HEK293 (cell line): ENCODE data around the gene DCST2.
A peak's percentile ranks its signal among the peaks of the same experiment; 100 is the strongest.
"Not testable (repeated sequence)": the region's sequence is repeated elsewhere in the genome, so short reads cannot be mapped to it uniquely, and the experiment has no call there.

Experiments
- CTCF ChIA-PET: fragments of 350-600 bp; formaldehyde crosslinking; extraction: SDS; loops from one replicate; lab custom pipeline; 2021; ENCODE audit warnings: antibody characterized with exemption; lab: Yijun Ruan, JAX
- POLR2A ChIA-PET: fragments of 300-600 bp; formaldehyde crosslinking; extraction: SDS; loops from one replicate; lab custom pipeline; 2020; ENCODE audit warnings: antibody characterized with exemption, inconsistent platforms; lab: Yijun Ruan, JAX
- H3K27ac ChIP-seq: fragments of 200-500 bp; sonication (Bioruptor generic); 2 replicates; pipeline ENCODE4 v1.5.1; 2014; ENCODE audit warnings: low read depth, low read length, control low read depth, inconsistent platforms; ENCODE audit errors: extremely low read depth
- H3K36me3 ChIP-seq, 2 experiments: fragments of 200-500 bp in 1 of 2; sonication (Bioruptor generic) in 1 of 2; 1 replicate in 1 of 2; 2 replicates in 1 of 2; pipeline ENCODE4 v1.5.1; 2014 to 2017; ENCODE audit warnings: inconsistent platforms in 2 of 2, low read length in 2 of 2; ENCODE audit not compliant: control insufficient read depth in 2 of 2, insufficient read depth in 1 of 2
- H3K4me1 ChIP-seq: fragments of 200-500 bp; sonication (Bioruptor generic); 2 replicates; pipeline ENCODE4 v1.5.1; 2014; ENCODE audit warnings: mild to moderate bottlenecking, low read length, inconsistent platforms; ENCODE audit not compliant: control insufficient read depth, insufficient read depth
- H3K4me3 ChIP-seq: 2 replicates; pipeline ENCODE4 v1.5.1; 2011; ENCODE audit warnings: low read depth, mild to moderate bottlenecking, control low read depth, low read length, moderate library complexity
- H3K9me3 ChIP-seq: fragments of 200-500 bp; sonication (Bioruptor generic); 2 replicates; pipeline ENCODE4 v1.5.1; 2014; ENCODE audit warnings: low read depth, low read length, inconsistent platforms; ENCODE audit not compliant: control insufficient read depth, insufficient read depth
- GLIS1 ChIP-seq: fragments of 450-650 bp; formaldehyde crosslinking; IDR thresholded peaks from 2 replicates; pipeline ENCODE4 v1.5.1; 2016; ENCODE audit warnings: missing biosample characterization, missing genetic modification characterization
- MYNN ChIP-seq: fragments of 450-650 bp; formaldehyde crosslinking; IDR thresholded peaks from 2 replicates; pipeline ENCODE4 v1.5.1; 2016; ENCODE audit warnings: missing biosample characterization, missing genetic modification characterization, borderline replicate concordance
- SETDB1 ChIP-seq: IDR thresholded peaks from one replicate; pipeline ENCODE4 v1.6.1; 2017; ENCODE audit warnings: mild to moderate bottlenecking, low read length, moderate library complexity, mixed read lengths; ENCODE audit not compliant: insufficient read length
- ZBTB8A ChIP-seq: fragments of 450-650 bp; formaldehyde crosslinking; IDR thresholded peaks from 2 replicates; pipeline ENCODE4 v1.5.1; 2016; ENCODE audit warnings: missing biosample characterization, missing genetic modification characterization
- ZIC2 ChIP-seq: fragments of 450-650 bp; formaldehyde crosslinking; IDR thresholded peaks from 2 replicates; pipeline ENCODE4 v1.5.1; 2016; ENCODE audit warnings: missing biosample characterization, missing genetic modification characterization
- ZNF580 ChIP-seq: fragments of 450-650 bp; formaldehyde crosslinking; IDR thresholded peaks from 2 replicates; pipeline ENCODE4 v1.5.1; 2016; ENCODE audit warnings: missing biosample characterization, missing genetic modification characterization
- TF ChIP-seq, protein P1 (sequence below): fragments of 450-650 bp; formaldehyde crosslinking; IDR thresholded peaks from 2 replicates; pipeline ENCODE4 v1.5.1; 2016; ENCODE audit warnings: missing biosample characterization, missing genetic modification characterization
- TF ChIP-seq, protein P2 (sequence below): fragments of 450-650 bp; formaldehyde crosslinking; IDR thresholded peaks from 2 replicates; pipeline ENCODE4 v1.5.1; 2016; ENCODE audit warnings: missing biosample characterization, missing genetic modification characterization

Gene DCST2

DNA sequence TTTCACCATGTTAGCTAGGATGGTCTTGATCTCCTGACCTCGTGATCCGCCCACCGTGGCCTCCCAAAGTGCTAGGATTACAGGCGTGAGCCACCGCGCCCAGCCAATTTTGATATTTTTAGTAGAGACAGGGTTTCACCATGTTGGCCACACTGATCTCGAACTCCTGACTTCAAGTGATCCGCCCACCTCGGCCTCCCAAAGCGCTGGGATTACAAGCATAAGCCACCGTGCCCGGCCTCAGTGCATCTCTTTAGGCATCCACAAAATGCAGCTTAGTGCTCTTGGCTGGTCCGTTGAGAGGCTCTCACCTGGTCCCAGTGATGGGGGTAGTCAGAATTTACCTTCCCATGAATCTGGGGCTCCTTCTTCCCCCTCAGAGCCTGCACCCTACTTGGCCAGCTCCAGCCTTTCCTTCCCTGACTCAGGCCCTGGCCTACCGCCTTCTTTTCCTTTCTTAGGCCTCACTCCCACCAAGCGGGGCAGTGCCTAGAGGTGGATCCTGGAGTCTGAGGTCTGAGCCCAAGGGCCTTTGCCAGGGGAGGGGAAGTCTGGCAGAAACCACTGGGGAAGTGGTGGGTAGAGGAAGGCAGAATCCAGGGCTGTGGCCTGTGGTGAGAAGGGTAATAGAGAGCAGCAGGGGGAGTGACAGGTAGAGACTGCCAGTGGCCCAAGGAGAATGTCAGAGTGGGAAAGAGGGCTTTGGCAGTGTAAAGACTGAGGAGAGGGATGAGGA, 36.4 kb downstream of the DCST2 start:
- Histone ChIP-seq H3K4me3 (no peak overlapping the region), H3K4me1 (peaks cover 6% of the 10 kb centered on the region), H3K36me3 (peaks cover 0 to 5% of the 10 kb centered on the region in 2 experiments; a peak in 2 of 3 replicates), H3K27ac (no peak overlapping the region), H3K9me3 (no peaks in the 10 kb centered on the region)
- POLR2A ChIA-PET: interaction anchor here (0.7 to 1.1 kb wide), 2 partner anchors 16 to 20 kb away, joined by 3 read pairs; no protein-coding TSS in a partner anchor
- CTCF ChIA-PET: interaction anchor here (0.6 to 8.9 kb wide), 18 partner anchors 9 to 88 kb away, joined by 3 to 55 read pairs (median 4); partner anchors contain the start of genes CKS1B, FLAD1, PBXIP1 and PMVK
- no peak for TF ChIP-seq SETDB1
- TF ChIP-seq, protein P1, sequence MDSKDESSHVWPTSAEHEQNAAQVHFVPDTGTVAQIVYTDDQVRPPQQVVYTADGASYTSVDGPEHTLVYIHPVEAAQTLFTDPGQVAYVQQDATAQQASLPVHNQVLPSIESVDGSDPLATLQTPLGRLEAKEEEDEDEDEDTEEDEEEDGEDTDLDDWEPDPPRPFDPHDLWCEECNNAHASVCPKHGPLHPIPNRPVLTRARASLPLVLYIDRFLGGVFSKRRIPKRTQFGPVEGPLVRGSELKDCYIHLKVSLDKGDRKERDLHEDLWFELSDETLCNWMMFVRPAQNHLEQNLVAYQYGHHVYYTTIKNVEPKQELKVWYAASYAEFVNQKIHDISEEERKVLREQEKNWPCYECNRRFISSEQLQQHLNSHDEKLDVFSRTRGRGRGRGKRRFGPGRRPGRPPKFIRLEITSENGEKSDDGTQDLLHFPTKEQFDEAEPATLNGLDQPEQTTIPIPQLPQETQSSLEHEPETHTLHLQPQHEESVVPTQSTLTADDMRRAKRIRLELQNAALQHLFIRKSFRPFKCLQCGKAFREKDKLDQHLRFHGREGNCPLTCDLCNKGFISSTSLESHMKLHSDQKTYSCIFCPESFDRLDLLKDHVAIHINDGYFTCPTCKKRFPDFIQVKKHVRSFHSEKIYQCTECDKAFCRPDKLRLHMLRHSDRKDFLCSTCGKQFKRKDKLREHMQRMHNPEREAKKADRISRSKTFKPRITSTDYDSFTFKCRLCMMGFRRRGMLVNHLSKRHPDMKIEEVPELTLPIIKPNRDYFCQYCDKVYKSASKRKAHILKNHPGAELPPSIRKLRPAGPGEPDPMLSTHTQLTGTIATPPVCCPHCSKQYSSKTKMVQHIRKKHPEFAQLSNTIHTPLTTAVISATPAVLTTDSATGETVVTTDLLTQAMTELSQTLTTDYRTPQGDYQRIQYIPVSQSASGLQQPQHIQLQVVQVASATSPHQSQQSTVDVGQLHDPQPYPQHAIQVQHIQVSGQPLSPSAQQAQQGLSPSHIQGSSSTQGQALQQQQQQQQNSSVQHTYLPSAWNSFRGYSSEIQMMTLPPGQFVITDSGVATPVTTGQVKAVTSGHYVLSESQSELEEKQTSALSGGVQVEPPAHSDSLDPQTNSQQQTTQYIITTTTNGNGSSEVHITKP: 0 out of 2 replicates have a peak, but pooled peaks have one; percentile 45

DNA sequence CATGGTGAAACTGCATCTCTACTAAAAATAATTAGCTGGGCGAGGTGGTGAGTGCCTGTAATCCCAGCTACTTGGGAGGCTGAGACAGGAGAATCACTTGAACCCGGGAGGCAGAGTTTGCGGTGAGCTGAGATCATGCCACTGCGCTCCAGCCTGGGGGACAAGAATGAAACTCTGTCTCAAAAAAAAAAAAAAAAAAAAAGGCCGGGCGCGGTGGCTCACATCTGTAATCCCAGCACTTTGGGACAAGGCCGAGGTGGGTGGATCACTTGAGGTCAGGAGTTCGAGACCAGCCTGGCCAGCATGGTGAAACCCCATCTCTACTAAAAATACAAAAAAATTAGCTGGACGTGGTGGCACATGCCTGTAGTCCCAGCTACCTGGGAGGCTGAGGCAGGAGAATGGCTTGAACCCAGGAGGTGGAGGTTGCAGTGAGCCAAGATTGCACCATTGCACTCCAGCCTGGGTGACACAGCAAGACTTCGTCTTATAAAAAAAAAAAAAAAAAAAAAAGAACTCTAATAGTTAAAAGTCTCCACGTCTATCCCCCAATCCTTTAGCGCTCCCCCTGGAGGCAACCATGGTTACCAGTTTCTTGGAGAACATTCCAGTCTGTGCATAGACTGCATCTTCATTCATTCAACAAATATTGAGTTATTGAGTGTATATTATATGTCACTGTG, 38.1 kb downstream of the DCST2 start:
- TF ChIP-seq MYNN: peak; percentile 96
- TF ChIP-seq, protein P1: peak; percentile 62
- TF ChIP-seq ZIC2: peak; percentile 39; the same call in 1 of the 2 replicates
- TF ChIP-seq GLIS1: 0 out of 2 replicates have a peak, but pooled peaks have one; percentile 17
- TF ChIP-seq ZNF580: 0 out of 2 replicates have a peak, but pooled peaks have one; percentile 28
- peak; percentile 33; the same call in 1 of the 2 replicates for TF ChIP-seq ZBTB8A (tag by site-specific recombination)
- TF ChIP-seq, protein P2, sequence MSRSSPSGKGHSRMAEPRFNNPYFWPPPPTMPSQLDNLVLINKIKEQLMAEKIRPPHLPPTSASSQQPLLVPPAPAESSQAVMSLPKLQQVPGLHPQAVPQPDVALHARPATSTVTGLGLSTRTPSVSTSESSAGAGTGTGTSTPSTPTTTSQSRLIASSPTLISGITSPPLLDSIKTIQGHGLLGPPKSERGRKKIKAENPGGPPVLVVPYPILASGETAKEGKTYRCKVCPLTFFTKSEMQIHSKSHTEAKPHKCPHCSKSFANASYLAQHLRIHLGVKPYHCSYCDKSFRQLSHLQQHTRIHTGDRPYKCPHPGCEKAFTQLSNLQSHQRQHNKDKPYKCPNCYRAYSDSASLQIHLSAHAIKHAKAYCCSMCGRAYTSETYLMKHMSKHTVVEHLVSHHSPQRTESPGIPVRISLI (tag by site-specific recombination): peak; percentile 80
- not testable (repeated sequence) for H3K4me1 ChIP-seq, H3K27ac ChIP-seq, H3K4me3 ChIP-seq, H3K9me3 ChIP-seq
- H3K36me3 ChIP-seq: peaks cover 0 to 11% of the 10 kb centered on the region in 2 experiments; a peak in 2 of 3 replicates
- ChIA-PET CTCF (interaction anchor here (0.6 to 8.9 kb wide), 24 partner anchors 8 to 400 kb away, joined by 3 to 55 read pairs (median 4); partner anchors contain the start of genes CKS1B, FLAD1, PBXIP1 and SHC1), POLR2A (interaction anchor here (0.9 to 1.4 kb wide), 3 partner anchors 8 to 59 kb away, joined by 3 to 9 read pairs (median 4); partner anchors contain the start of genes PMVK and ZBTB7B)
